Transverse colon (tissue), 4 donors: ENCODE measurements around the gene DTWD2.

Experiments used
- POLR2A ChIP-seq: fragments of 450-650 bp; IDR thresholded peaks from one replicate; pipeline ENCODE4 v1.6.1; 2016; ENCODE audit warnings: antibody characterized with exemption, mild to moderate bottlenecking, moderate library complexity
- POLR2AphosphoS5 ChIP-seq, 3 donors: sonication (generic); formaldehyde crosslinking; IDR thresholded peaks; one replicate each; pipeline ENCODE4 v1.6.1; 2016; ENCODE audit warnings: antibody characterized with exemption in 3 of 3
- TF ChIP-seq, protein P1 (sequence below), 5 experiments: fragments of 200-600 bp in 3 of 5; fragments of 450-650 bp in 2 of 5; sonication (generic) in 3 of 5; IDR thresholded peaks; 1 replicate in 2 of 5; 2 replicates in 3 of 5; pipeline ENCODE4 v1.5.1; 2016 to 2017; ENCODE audit warnings: antibody characterized with exemption in 5 of 5, inconsistent platforms in 3 of 5, mild to moderate bottlenecking in 2 of 5, moderate library complexity in 1 of 5

DNA sequence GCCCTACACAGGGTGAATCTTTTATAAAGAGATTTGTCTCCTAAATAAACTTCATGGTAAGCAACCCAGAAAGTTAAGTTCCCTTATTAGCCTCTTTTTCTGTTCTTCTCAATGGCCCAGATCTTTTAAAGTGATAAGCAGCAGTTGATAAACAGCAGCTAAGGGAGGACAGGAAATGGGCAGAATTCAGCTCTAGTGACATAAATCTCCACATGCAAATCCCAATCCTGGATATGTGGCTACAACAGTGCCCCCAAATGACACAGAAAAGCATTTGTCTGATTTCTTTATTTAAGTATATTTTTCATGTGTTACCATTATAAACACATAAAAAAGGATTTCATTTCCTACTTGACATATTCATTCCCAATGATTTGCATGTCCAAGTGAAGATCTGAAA is 199.0 kb downstream of the DTWD2 start:
- TF ChIP-seq, protein P1, sequence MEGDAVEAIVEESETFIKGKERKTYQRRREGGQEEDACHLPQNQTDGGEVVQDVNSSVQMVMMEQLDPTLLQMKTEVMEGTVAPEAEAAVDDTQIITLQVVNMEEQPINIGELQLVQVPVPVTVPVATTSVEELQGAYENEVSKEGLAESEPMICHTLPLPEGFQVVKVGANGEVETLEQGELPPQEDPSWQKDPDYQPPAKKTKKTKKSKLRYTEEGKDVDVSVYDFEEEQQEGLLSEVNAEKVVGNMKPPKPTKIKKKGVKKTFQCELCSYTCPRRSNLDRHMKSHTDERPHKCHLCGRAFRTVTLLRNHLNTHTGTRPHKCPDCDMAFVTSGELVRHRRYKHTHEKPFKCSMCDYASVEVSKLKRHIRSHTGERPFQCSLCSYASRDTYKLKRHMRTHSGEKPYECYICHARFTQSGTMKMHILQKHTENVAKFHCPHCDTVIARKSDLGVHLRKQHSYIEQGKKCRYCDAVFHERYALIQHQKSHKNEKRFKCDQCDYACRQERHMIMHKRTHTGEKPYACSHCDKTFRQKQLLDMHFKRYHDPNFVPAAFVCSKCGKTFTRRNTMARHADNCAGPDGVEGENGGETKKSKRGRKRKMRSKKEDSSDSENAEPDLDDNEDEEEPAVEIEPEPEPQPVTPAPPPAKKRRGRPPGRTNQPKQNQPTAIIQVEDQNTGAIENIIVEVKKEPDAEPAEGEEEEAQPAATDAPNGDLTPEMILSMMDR (IDR thresholded peaks at IDR 0.05): no peak
- TF ChIP-seq POLR2AphosphoS5 (IDR thresholded peaks at IDR 0.05) (no peak), POLR2A (no peak)
